Astrocyte (in vitro differentiated cells and primary cell): ENCODE data around the gene GNA15. TPM values are rescaled to one million over a fixed set of nuclear protein-coding genes. Genes with fewer than 3 reads are reported as not detected.

Source experiments
- DNase-seq: peaks from one replicate; pipeline ENCODE4 v3.0.0-alpha.2; 2010; ENCODE audit warnings: low read depth
- FAIRE-seq: peaks from 2 replicates; lab custom pipeline; 2011; peaks lifted over from hg19 to GRCh38; lab: Jason Lieb, UNC
- H2AFZ ChIP-seq: 2 replicates; pipeline ENCODE4 v1.6.0; 2012; ENCODE audit warnings: low read depth, low read length, inconsistent platforms
- H3K27ac ChIP-seq: 2 replicates; pipeline ENCODE4 v1.5.1; 2011; ENCODE audit warnings: low read depth, low read length, inconsistent platforms
- H3K27me3 ChIP-seq: 2 replicates; pipeline ENCODE4 v1.6.0; 2011; ENCODE audit warnings: low read length, inconsistent platforms; ENCODE audit not compliant: insufficient read depth
- H3K36me3 ChIP-seq: 2 replicates; pipeline ENCODE4 v1.5.1; 2011; ENCODE audit warnings: low read length, inconsistent platforms; ENCODE audit not compliant: insufficient read depth
- H3K4me1 ChIP-seq: 2 replicates; pipeline ENCODE4 v1.5.1; 2011; ENCODE audit warnings: low read length, inconsistent platforms; ENCODE audit not compliant: insufficient read depth
- H3K4me2 ChIP-seq: 2 replicates; pipeline ENCODE4 v1.6.0; 2012; ENCODE audit warnings: low read length, inconsistent platforms
- H3K4me3 ChIP-seq: 2 replicates; pipeline ENCODE4 v1.5.1; 2011; ENCODE audit warnings: low read depth, mild to moderate bottlenecking, low read length, inconsistent platforms; ENCODE audit not compliant: insufficient read depth
- H3K79me2 ChIP-seq: 2 replicates; pipeline ENCODE4 v1.6.0; 2012; ENCODE audit warnings: mild to moderate bottlenecking, low read length, inconsistent platforms; ENCODE audit not compliant: insufficient read depth
- H3K9ac ChIP-seq: 2 replicates; pipeline ENCODE4 v1.6.0; 2012; ENCODE audit warnings: mild to moderate bottlenecking, low read length, inconsistent platforms
- H3K9me3 ChIP-seq: 2 replicates; pipeline ENCODE4 v1.5.1; 2012; ENCODE audit warnings: low read depth, mild to moderate bottlenecking, low read length, inconsistent platforms; ENCODE audit not compliant: insufficient read depth
- H4K20me1 ChIP-seq: 2 replicates; pipeline ENCODE4 v1.6.0; 2012; ENCODE audit warnings: low read length, inconsistent platforms; ENCODE audit not compliant: insufficient read depth
- H3K27ac Mint-ChIP-seq: one replicate; pipeline ENCODE4 v1.8.0; 2021; ENCODE audit warnings: mild to moderate bottlenecking, mixed read lengths; ENCODE audit not compliant: unreplicated experiment
- H3K27me3 Mint-ChIP-seq: one replicate; pipeline ENCODE4 v1.8.0; 2021; ENCODE audit warnings: low read depth, mixed read lengths; ENCODE audit not compliant: unreplicated experiment
- H3K36me3 Mint-ChIP-seq: one replicate; pipeline ENCODE4 v1.8.0; 2021; ENCODE audit warnings: low read depth, mixed read lengths; ENCODE audit not compliant: unreplicated experiment
- H3K4me1 Mint-ChIP-seq: one replicate; pipeline ENCODE4 v1.8.0; 2021; ENCODE audit warnings: low read depth, mixed read lengths; ENCODE audit not compliant: unreplicated experiment
- H3K4me3 Mint-ChIP-seq: one replicate; pipeline ENCODE4 v1.8.0; 2021; ENCODE audit warnings: mild to moderate bottlenecking, moderate library complexity, mixed read lengths; ENCODE audit not compliant: unreplicated experiment
- H3K9me3 Mint-ChIP-seq: one replicate; pipeline ENCODE4 v1.8.0; 2021; ENCODE audit warnings: mild to moderate bottlenecking, mixed read lengths; ENCODE audit not compliant: unreplicated experiment
- EZH2 ChIP-seq: IDR thresholded peaks from 2 replicates; pipeline ENCODE4 v1.6.1; 2012; ENCODE audit warnings: mild to moderate bottlenecking, low read length, inconsistent platforms; ENCODE audit not compliant: insufficient read depth
- total RNA-seq: library from RNA; stranded (reverse); gene quantifications from 2 replicates; pipeline ENCODE4 v1.2.1, GENCODE V29; 2021
- TF ChIP-seq, protein P1 (sequence below): IDR thresholded peaks from 2 replicates; pipeline ENCODE4 v1.5.1; 2011; ENCODE audit warnings: low read depth, mild to moderate bottlenecking, inconsistent platforms, low read length, moderate library complexity; ENCODE audit not compliant: insufficient read depth

GNA15 gene
- total RNA-seq, 1 donor from 2014 or later: not detected

- Histone ChIP-seq H3K4me2 (no peak overlapping the region), H2AFZ (no peak overlapping the region), H3K27ac (no peak overlapping the region), H3K27me3 (no peaks in the 10 kb centered on the region), H3K9ac (no peak overlapping the region), H4K20me1 (no peaks in the 10 kb centered on the region), H3K4me1 (no peaks in the 10 kb centered on the region), H3K9me3 (no peaks in the 10 kb centered on the region), H3K79me2 (no peaks in the 10 kb centered on the region), H3K36me3 (no peaks in the 10 kb centered on the region), H3K4me3 (no peak overlapping the region)
- Mint-ChIP-seq H3K9me3 (no peaks in the 10 kb centered on the region), H3K4me1 (no peaks in the 10 kb centered on the region), H3K27me3 (no peaks in the 10 kb centered on the region), H3K4me3 (no peak overlapping the region), H3K36me3 (peaks cover 8% of the 10 kb centered on the region), H3K27ac (no peak overlapping the region)
- no peak for TF ChIP-seq EZH2
- TF ChIP-seq, protein P1, sequence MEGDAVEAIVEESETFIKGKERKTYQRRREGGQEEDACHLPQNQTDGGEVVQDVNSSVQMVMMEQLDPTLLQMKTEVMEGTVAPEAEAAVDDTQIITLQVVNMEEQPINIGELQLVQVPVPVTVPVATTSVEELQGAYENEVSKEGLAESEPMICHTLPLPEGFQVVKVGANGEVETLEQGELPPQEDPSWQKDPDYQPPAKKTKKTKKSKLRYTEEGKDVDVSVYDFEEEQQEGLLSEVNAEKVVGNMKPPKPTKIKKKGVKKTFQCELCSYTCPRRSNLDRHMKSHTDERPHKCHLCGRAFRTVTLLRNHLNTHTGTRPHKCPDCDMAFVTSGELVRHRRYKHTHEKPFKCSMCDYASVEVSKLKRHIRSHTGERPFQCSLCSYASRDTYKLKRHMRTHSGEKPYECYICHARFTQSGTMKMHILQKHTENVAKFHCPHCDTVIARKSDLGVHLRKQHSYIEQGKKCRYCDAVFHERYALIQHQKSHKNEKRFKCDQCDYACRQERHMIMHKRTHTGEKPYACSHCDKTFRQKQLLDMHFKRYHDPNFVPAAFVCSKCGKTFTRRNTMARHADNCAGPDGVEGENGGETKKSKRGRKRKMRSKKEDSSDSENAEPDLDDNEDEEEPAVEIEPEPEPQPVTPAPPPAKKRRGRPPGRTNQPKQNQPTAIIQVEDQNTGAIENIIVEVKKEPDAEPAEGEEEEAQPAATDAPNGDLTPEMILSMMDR: no peak
- DNase-seq (no peak), FAIRE-seq (no peak)
These were observed 70.6 kb downstream of the GNA15 start for GRCh38 chr19:3206216-3206953.

GRCh38 chr19:3207461-3208242, 71.8 kb downstream of the GNA15 start:
- Histone ChIP-seq H3K9me3 (no peaks in the 10 kb centered on the region), H3K27me3 (no peaks in the 10 kb centered on the region), H3K36me3 (no peaks in the 10 kb centered on the region), H2AFZ (no peak overlapping the region), H3K9ac (no peak overlapping the region), H3K4me2 (no peak overlapping the region), H3K27ac (no peak overlapping the region), H3K4me1 (no peaks in the 10 kb centered on the region), H4K20me1 (no peaks in the 10 kb centered on the region), H3K79me2 (no peaks in the 10 kb centered on the region), H3K4me3 (no peak overlapping the region)
- H3K36me3 Mint-ChIP-seq: peaks cover 11% of the 10 kb centered on the region
- TF ChIP-seq, protein P1: no peak
- no peak for TF ChIP-seq EZH2
- H3K27ac Mint-ChIP-seq: no peak overlapping the region
- FAIRE-seq: no peak
- no peaks in the 10 kb centered on the region for H3K9me3 Mint-ChIP-seq
- H3K4me3 Mint-ChIP-seq: no peak overlapping the region
- no peak for DNase-seq
- H3K27me3 Mint-ChIP-seq: peaks cover 2% of the 10 kb centered on the region
- no peaks in the 10 kb centered on the region for H3K4me1 Mint-ChIP-seq
